HG02610 (cell line): ENCODE measurements around the gene TFB1M.

Experiments
- ATAC-seq: cut with Tn5 transposase; IDR thresholded peaks from one replicate; pipeline ENCODE4 v1.9.1; 2021; ENCODE audit warnings: mild to moderate bottlenecking, moderate library complexity; ENCODE audit not compliant: unreplicated experiment

TFB1M gene

DNA sequence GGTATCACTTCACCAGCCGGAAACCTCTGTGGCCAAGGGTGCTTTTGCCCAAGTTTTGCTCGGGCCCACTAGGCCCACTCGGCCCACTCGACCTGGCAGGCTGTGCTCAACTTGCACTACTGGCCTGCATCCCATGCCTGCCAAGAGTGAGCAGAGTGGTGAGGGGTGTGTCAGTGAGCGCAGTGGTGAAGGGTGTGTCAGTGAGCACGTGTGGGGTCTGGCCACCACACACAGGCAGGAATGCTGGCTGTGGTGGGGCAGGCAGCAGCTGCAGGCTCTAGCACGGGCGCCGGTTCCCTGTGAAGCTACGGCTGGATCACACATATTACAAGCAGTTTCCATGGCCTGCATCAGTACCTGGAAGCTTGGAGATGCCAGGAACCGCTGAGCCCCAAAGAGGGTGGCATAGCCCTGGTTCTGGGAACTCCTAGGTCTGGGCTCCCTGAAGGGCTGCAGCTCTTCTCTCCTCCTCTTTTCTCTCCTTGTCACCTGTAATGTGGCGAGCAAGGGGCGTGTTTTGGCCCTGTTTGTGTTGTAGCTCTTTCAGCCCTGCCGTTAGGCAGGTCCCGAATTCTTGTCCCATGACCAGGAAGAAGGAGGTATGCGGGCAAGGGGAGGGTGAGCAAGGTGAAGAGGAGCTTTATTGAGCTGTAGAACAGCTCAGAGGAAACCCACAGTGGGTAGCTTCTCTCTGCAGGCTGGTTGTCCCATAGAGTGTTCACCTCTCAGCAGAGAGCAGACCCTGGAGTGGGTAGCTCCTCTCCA is 101.5 kb downstream of the TFB1M start:
- no peak for ATAC-seq

DNA sequence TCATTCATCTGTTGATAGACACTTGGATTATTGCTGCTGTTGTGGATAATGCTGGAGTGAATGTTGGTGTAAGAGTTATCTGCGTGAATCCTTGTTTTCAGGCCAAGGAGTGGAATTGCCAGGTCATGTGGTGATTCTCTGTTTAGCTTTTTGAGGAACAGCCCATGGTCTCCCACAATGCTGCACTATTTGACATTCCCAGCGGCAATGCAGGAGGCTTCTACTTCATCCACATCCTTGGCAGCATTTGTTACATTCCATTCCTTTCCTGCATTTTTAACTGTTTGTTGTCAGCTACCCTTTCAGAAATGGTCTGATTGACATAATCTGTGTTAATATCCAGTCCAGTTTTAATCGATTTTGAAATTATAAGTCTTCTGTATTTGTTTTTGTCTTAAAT is 102.2 kb downstream of the TFB1M start:
- no peak for ATAC-seq

DNA sequence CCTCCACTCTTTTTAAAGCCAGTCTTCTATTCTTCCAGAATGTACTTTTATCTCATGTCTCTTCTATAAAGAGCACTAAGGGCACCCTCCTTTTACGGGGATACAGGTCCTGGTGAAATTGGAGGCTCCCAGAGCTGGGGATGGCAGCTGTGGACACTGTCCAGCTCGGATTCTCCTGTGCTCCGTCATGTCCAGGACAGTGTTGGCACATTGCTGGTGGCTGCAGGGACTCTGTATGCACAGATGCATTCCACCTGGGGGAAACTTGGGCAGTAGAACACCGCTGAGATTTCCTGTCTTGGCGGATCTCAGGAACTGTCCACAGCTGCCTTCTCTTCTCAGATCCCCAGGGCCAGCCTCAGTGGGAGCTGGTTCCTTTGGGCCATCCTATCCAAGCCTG is 107.1 kb downstream of the TFB1M start:
- ATAC-seq: no peak
